Measurements from ENCODE around the gene KRTAP9-7.

Gene KRTAP9-7

GRCh38 chr17:41318231-41318630 lies 42.7 kb downstream of the KRTAP9-7 start:
- H3K4me3 ChIP-seq (ENCODE audit: low read depth, low read length), result no peak overlapping the region
- no peak for TF ChIP-seq CTCF (IDR thresholded peaks at IDR 0.05; ENCODE audit: insufficient read depth, low read length, missing control alignments)
- ChIA-PET CTCF (interaction anchor here (0.7 to 11.4 kb wide), 3 partner anchors 13 to 348 kb away, joined by 3 to 90 read pairs (median 3); no protein-coding TSS in a partner anchor), POLR2A (no interaction called here)
- no peak for DNase-seq (ENCODE audit: low read depth, low spot score)

- CTCF ChIA-PET, result interaction anchor here (0.6 to 11.4 kb wide), 72 partner anchors 9 to 784 kb away, joined by 3 to 90 read pairs (median 4); partner anchors contain the start of genes KRT19, KRTAP1-1, KRTAP16-1 and KRTAP2-1
- POLR2A ChIA-PET, result interaction anchor here (1.0 kb wide), 1 partner anchor 262 kb away, joined by 3 read pairs; no protein-coding TSS in a partner anchor
- DNase-seq (ENCODE audit: low read depth, low spot score), result peak; percentile 24
- peak; percentile 72 for TF ChIP-seq CTCF (IDR thresholded peaks at IDR 0.05; ENCODE audit: insufficient read depth, low read length, missing control alignments)
- no peak overlapping the region for H3K4me3 ChIP-seq (ENCODE audit: low read depth, low read length)
Measured at GRCh38 chr17:41322094-41322902, 46.8 kb downstream of the KRTAP9-7 start.

DNA sequence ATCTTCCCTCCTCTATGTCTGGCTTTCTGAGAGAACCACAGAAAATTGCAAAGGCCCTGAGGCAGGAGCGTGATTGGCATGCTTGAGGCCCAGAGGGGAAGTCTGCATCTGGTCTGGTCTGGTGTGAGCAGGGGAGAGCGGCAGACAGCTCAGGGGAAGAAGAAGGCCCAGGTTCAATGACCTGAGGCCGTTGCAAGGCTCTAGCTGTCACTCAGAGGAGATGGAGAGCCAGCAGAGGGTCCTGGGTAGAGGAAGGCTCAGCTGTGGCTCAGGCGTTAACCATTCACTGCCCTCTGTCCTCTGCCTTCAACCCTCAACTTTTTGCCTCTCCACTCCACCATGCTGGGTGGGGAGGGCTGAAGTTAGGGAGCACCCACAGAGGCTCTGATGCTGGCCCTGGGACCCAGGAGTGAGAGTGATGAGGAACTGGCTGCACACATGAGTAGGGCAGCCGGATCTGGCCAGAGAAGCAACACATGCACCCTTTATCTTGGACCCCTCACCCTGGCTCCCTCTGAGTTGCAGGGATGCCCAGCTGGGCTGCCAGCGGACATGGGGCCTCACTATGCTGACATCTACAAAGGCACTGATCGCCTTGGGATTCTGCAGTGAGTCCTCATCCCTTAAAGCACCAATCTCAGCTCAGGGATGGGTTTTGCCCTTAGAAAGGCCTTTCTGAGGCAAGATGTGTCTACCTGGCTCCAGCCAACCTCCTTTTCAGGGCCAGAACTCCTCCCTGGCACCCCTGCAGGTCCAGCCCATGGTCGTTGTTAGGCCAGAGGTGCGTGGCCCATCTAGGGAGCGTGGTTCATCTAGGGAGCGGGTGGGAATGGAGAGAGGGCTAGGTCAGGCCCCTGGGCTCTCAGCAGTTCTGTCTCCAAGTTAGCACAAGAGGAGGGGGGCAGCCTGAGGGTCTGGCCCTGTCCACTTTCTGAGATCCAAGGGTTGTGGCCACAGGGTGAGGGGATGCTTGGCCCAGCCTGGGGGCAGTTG lies 47.7 kb downstream of the KRTAP9-7 start:
- POLR2A ChIA-PET, result interaction anchor here (1.0 kb wide), 1 partner anchor 263 kb away, joined by 3 read pairs; no protein-coding TSS in a partner anchor

GRCh38 chr17:41324180-41325075 lies 48.9 kb downstream of the KRTAP9-7 start:
- POLR2A ChIA-PET, result no interaction called here
- CTCF ChIA-PET, result interaction anchor here (0.6 to 11.4 kb wide), 6 partner anchors 7 to 415 kb away, joined by 3 to 90 read pairs (median 11); no protein-coding TSS in a partner anchor
- H3K4me3 ChIP-seq (ENCODE audit: low read depth, low read length), result no peak overlapping the region
- peak; percentile 11 for TF ChIP-seq CTCF (IDR thresholded peaks at IDR 0.05; ENCODE audit: insufficient read depth, low read length, missing control alignments)
- no peak for DNase-seq (ENCODE audit: low read depth, low spot score)

More for the DNA sequence above, 47.7 kb downstream of the KRTAP9-7 start:
- DNase-seq (ENCODE audit: low read depth, low spot score), result no peak
- H3K4me3 ChIP-seq (ENCODE audit: low read depth, low read length), result no peak overlapping the region
- CTCF ChIA-PET, result interaction anchor here (0.6 to 11.4 kb wide), 64 partner anchors 8 to 512 kb away, joined by 3 to 90 read pairs (median 4); partner anchors contain the start of genes KRT19, KRTAP1-1, KRTAP16-1 and KRTAP2-1
- no peak for TF ChIP-seq CTCF (IDR thresholded peaks at IDR 0.05; ENCODE audit: insufficient read depth, low read length, missing control alignments)

GRCh38 chr17:41325126-41325525 lies 49.6 kb downstream of the KRTAP9-7 start:
- ChIA-PET CTCF (no interaction called here), POLR2A (no interaction called here)
- H3K4me3 ChIP-seq (ENCODE audit: low read depth, low read length), result no peak overlapping the region
- TF ChIP-seq CTCF (IDR thresholded peaks at IDR 0.05; ENCODE audit: insufficient read depth, low read length, missing control alignments), result no peak
- DNase-seq (ENCODE audit: low read depth, low spot score), result no peak

Measured in AG04449 (cell line).